ENCODE data around the gene SNN.

The SNN gene

GRCh38 chr16:11679941-11680911 lies 12.0 kb downstream of the SNN start:
- DNase-seq: no peak

GRCh38 chr16:11681556-11681955 lies 13.3 kb downstream of the SNN start:
- no peak for DNase-seq

- peak in 1 of 14 donors; percentile 77 for DNase-seq
These were observed 13.9 kb downstream of the SNN start for GRCh38 chr16:11681976-11682654.

- no peak for DNase-seq
These were observed 14.4 kb downstream of the SNN start for GRCh38 chr16:11682655-11683096.

GRCh38 chr16:11683145-11683544 lies 14.9 kb downstream of the SNN start:
- no peak for DNase-seq

- DNase-seq: no peak
These were observed 16.2 kb downstream of the SNN start for GRCh38 chr16:11684231-11685025.

- no peak for DNase-seq
These were observed 17.8 kb downstream of the SNN start for GRCh38 chr16:11685844-11686618.

GRCh38 chr16:11686713-11687380 lies 18.6 kb downstream of the SNN start:
- DNase-seq: peak in 1 of 14 donors; percentile 31

- peak in 1 of 14 donors; percentile 86 for DNase-seq
These were observed 19.6 kb downstream of the SNN start for GRCh38 chr16:11687601-11688519.

GRCh38 chr16:11688520-11688886 lies 20.2 kb downstream of the SNN start:
- no peak for DNase-seq

- DNase-seq: no peak
These were observed 21.0 kb downstream of the SNN start for GRCh38 chr16:11689031-11689840.

GRCh38 chr16:11691235-11691634 lies 23.0 kb downstream of the SNN start:
- no peak for DNase-seq

- peak in 1 of 14 donors; percentile 56 for DNase-seq
These were observed 23.5 kb downstream of the SNN start for GRCh38 chr16:11691771-11692170.

- DNase-seq: peak in 1 of 14 donors; percentile 62
These were observed 23.9 kb downstream of the SNN start for GRCh38 chr16:11692171-11692570.

GRCh38 chr16:11692651-11693050 lies 24.4 kb downstream of the SNN start:
- DNase-seq: peak in 1 of 14 donors; percentile 93

- peak in 1 of 14 donors; percentile 35 for DNase-seq
These were observed 28.2 kb downstream of the SNN start for GRCh38 chr16:11696266-11697012.

- peak in 1 of 14 donors; percentile 81 for DNase-seq
These were observed 29.1 kb downstream of the SNN start for GRCh38 chr16:11697319-11697718.

- DNase-seq: no peak
These were observed 30.0 kb downstream of the SNN start for GRCh38 chr16:11698271-11698689.
